Erythroblast (primary cell): Measurements from ENCODE around the gene IL3.

Source experiments
- GATA1 ChIP-seq: IDR thresholded peaks from 2 replicates; pipeline ENCODE4 v1.6.1; 2011; ENCODE audit warnings: low read depth, mild to moderate bottlenecking, control low read depth, low read length, moderate library complexity
- POLR2A ChIP-seq: IDR thresholded peaks from 2 replicates; pipeline ENCODE4 v1.6.1; 2011; ENCODE audit warnings: mild to moderate bottlenecking, low read length

DNA sequence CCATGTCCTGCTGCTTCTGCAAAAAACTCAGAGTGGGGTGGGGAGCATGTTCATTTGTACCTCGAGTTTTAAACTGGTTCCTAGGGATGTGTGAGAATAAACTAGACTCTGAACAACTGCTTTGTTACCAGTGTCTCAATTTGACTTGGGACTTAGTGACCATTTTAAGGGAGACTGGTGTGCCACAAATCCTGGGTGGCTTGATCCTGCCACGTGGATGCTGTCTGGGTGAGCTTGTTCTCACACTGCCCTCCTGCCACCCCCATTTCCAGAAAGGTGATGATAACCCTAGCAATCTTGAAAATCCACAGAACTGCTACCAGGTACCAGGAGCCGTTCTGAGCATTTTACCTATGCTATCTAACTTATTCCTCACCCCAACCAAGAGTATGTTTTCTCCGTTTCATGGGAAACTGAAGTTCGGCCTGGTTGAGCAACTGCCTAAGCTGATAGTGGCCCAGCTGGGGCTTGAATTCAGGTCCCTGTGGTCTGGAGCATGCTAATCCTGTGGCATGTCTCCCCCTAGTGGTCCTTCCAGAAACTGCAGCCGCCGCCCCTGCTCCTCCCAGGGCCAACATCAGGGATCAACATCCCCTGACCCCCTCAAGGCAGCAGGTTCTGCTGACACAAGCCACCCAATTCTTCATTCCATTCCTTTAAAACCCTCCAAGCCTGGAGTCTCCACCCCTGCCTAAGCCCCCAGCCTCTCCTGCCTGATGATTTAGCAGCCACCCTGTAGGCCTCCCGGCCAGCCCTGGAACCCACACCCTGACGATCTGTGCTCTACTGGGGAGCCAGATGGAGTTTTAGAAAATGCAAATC, 2.8 kb downstream of the IL3 start:
- TF ChIP-seq POLR2A (no peak), GATA1 (no peak)
